Measurements from ENCODE around the gene ABCB10.

ABCB10 gene

DNA sequence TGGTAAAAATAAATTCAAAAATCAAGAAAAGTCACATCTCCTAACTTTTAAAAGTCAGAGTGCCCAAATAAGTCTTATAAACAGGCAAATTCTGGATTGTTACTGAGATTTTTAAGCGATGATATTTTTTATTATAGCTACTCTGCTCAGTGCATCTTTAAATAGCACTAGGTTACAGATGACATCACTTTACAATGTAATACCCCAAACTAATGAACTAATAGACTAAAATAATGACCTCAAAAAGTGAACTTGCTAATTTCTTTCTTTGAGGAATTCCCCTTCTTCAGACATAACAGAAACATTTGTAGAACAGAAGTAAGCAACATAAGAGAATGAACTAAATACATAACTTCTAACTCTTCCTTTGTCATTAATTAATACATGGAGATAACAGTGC, 91.6 kb downstream of the ABCB10 start:
- no peak for DNase-seq
